GM12873 (cell line): ENCODE data around the gene FBXO2.

Source experiments
- TF ChIP-seq, protein P1 (sequence below): IDR thresholded peaks from 2 replicates; pipeline ENCODE4 v1.5.1; 2012; ENCODE audit warnings: low read depth, mild to moderate bottlenecking, moderate library complexity, low read length, control low read depth; ENCODE audit not compliant: insufficient read depth; ENCODE audit errors: missing control alignments

FBXO2 gene

DNA sequence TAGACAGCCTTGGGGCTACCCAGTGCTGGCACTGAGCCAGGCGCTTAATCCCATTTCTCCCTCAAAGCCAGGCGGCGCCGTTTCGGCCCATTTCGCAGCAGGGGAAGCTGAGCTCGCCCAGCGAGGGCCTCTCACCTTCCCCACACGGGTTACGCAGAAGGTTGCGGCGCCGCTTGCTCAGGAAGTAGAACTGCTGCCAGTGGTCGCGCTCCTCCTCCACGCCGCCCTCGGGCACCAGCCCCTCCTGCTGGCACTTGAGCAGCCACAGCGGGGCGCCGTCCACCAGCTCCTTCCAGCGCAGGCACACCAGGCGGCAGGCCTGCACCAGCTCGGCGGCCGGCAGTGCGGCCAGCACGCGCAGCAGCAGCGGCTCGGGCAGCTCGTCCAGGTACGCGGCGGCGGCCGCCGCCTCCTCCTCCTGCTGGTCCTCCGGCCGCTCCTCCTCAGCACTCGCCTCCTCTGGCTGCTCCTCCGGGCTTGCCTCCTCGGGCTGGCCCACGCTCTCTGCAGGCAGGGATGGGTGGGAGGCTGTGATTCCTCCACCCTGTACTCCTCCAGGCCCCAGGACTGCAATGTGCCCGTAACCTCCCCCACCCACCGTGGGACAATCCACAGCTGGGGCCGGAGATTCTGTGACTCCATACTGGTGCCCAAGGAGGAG, 3.8 kb downstream of the FBXO2 start:
- TF ChIP-seq, protein P1, sequence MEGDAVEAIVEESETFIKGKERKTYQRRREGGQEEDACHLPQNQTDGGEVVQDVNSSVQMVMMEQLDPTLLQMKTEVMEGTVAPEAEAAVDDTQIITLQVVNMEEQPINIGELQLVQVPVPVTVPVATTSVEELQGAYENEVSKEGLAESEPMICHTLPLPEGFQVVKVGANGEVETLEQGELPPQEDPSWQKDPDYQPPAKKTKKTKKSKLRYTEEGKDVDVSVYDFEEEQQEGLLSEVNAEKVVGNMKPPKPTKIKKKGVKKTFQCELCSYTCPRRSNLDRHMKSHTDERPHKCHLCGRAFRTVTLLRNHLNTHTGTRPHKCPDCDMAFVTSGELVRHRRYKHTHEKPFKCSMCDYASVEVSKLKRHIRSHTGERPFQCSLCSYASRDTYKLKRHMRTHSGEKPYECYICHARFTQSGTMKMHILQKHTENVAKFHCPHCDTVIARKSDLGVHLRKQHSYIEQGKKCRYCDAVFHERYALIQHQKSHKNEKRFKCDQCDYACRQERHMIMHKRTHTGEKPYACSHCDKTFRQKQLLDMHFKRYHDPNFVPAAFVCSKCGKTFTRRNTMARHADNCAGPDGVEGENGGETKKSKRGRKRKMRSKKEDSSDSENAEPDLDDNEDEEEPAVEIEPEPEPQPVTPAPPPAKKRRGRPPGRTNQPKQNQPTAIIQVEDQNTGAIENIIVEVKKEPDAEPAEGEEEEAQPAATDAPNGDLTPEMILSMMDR, result peak; percentile 74

DNA sequence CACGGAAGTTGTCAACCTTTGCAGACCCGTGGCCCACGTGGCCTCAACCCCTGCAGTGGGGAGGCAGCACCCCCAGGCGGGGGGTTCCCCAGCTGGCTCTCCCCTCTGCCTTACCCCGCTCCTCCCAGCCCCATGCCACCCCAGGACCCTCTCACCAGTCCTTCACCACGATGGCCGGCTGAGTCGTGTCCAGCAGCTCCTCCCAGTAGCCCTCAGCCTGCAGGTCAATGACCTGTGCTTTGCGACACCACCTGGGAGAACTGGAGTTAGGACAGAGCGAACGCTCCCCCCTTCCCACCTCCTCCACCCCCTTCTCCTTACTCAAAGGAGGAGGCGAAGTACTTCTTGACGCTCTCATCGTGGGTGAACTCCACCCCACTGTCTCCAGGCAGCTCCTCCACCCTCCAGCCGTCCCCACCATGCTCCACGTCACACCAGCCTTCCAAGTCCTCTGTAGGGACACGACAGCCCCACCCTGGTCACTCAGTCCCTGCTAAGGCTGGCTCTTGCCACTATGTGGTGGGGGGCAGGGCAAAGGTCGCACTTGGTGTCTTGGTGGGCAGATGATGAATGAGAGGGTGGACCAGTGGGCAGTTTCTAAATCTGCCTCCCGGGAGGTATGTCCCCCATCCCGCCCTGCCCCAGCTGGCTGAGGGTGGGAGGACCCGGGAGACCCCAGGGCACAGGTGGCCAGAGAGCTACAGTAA, 4.5 kb downstream of the FBXO2 start:
- TF ChIP-seq, protein P1, result no peak

DNA sequence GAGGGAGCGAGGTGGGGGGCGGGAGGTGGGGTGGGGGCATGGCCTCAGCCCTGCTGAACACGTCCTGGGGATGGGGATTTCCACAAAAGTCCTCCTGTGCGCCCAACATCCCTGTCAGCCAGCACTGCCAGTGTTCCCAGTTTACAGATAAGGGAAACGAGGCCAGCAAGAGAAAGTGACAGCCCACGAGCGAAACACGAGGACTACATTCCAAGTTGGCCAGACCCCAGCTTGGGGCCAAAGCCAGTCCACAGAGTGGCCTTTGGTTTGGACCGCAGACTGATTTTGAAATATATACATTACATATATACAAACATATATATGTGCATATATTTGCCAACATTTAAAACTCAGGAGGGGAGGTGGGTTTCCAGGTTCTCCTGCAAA, 5.0 kb downstream of the FBXO2 start:
- TF ChIP-seq, protein P1, result no peak

DNA sequence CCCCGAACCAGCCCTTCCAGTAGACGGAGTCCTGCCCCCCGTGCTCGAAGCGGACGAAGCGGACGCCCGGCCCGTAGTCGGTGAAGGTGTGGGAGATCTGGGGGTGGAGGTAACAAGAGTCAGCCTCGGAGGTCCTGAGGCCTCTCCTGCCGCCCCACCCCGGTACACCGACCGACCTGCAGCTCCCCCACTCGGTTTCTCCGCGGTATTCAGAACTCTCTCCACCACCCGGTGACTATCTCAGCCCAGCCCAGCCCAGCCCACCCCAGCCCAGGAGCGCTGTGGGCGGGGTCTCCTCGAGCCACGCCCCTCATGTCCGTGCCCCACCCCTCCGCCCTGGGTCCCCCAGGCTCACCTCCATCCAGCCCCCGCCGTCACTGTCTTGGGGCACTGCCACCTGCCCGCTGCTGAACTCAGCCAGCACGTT, 5.5 kb downstream of the FBXO2 start:
- TF ChIP-seq, protein P1, result no peak

DNA sequence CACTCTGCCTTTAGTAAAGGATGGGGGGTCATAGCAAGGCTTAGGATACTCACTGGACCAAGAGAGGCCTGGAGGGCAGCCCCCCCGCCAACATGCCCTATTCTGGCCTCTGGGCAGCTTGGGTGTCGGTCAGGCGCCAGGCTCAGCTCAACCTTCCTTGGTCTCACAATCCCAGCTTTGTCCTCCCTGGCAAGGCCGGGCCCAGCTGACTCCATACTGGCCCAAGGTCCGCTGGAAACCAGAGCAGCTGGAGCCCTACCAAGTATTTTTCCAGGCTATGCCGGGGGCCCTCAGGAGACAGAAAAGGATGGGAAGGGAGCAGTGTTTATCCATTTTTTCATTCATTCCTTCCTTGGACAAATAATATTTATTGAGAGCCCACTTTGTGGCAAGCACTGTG, 6.2 kb downstream of the FBXO2 start:
- TF ChIP-seq, protein P1, result no peak

DNA sequence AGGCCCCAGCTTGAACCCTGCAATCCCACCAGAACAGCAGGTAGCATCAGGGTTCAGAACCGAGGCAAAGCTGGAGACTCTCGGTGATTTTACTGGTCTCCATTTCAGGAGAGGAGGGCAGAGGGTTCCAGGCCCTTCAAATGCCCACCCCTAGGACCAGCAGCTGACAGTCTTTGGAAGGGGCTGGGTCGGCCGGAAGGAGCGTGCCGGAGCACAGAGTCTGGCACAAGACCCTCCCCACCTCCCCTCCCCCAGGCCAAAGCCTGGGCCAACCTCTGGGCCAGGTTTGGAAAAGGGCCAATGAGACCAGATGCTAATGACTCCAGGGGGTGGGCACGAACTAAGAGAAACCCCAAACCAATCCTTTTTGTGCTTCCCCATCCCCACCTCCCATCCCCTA, 6.9 kb downstream of the FBXO2 start:
- TF ChIP-seq, protein P1, result no peak

DNA sequence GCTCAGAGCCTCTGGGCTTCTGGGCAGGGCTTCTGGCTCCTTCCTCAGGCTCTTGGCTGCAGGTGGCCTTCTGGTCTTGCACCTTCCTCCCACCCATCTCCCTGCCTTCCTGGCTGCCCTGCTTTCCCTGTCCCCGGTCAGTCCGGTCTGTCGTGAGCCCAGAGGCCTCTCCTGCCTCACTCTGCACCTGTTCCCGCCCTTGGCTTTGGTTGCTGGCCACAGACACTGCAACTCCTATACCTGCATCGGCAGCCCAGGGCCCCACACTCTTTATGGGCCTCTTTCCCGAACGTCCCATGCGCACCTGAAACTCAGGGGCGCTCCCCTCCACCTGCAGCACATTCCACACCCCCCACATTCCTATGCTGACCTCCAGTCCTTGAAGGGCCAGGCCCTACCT, 7.9 kb downstream of the FBXO2 start:
- TF ChIP-seq, protein P1, result no peak
